H9 (cell line): Measurements from ENCODE around the gene KRTAP5-9. TPM values are rescaled to one million over a fixed set of nuclear protein-coding genes. Genes with fewer than 3 reads are reported as not detected.
A peak's percentile ranks its signal among the peaks of the same experiment; 100 is the strongest.
"Not testable (repeated sequence)": the region's sequence is repeated elsewhere in the genome, so short reads cannot be mapped to it uniquely, and the experiment has no call there.

Source experiments
- DNase-seq: peaks from one replicate; pipeline ENCODE4 v3.0.0-alpha.2; 2017
- H2AFZ ChIP-seq: one replicate; pipeline ENCODE4 v1.6.1; 2013; ENCODE audit warnings: mild to moderate bottlenecking, low read length, control low read depth, moderate library complexity
- H2AK5ac ChIP-seq: 2 replicates; pipeline ENCODE4 v1.6.1; 2013; ENCODE audit warnings: low read length, control low read depth, mixed read lengths; ENCODE audit not compliant: insufficient read length
- H2BK120ac ChIP-seq: one replicate; pipeline ENCODE4 v1.6.1; 2013; ENCODE audit warnings: low read depth, mild to moderate bottlenecking, low read length, control low read depth, inconsistent platforms; ENCODE audit not compliant: poor library complexity, severe bottlenecking
- H2BK12ac ChIP-seq: 2 replicates; pipeline ENCODE4 v1.6.1; 2013; ENCODE audit warnings: low read length, control low read depth, mixed read lengths, low read depth; ENCODE audit not compliant: insufficient read length
- H2BK15ac ChIP-seq: 2 replicates; pipeline ENCODE4 v1.6.1; 2013; ENCODE audit warnings: low read depth, low read length, control low read depth
- H2BK20ac ChIP-seq: one replicate; pipeline ENCODE4 v1.6.1; 2013; ENCODE audit warnings: low read depth, mild to moderate bottlenecking, low read length, control low read depth, inconsistent platforms; ENCODE audit not compliant: poor library complexity, severe bottlenecking
- H2BK5ac ChIP-seq: 2 replicates; pipeline ENCODE4 v1.6.1; 2013; ENCODE audit warnings: low read length, control low read depth, mixed read lengths; ENCODE audit not compliant: insufficient read length
- H3K14ac ChIP-seq: 2 replicates; pipeline ENCODE4 v1.6.1; 2013; ENCODE audit warnings: low read length, control low read depth; ENCODE audit not compliant: insufficient read depth
- H3K18ac ChIP-seq: 2 replicates; pipeline ENCODE4 v1.6.1; 2013; ENCODE audit warnings: low read depth, mild to moderate bottlenecking, mixed read lengths, low read length, control low read depth; ENCODE audit not compliant: insufficient read length
- H3K23ac ChIP-seq: 2 replicates; pipeline ENCODE4 v1.6.1; 2013; ENCODE audit warnings: low read length, control low read depth, mixed read lengths, low read depth; ENCODE audit not compliant: insufficient read length
- H3K23me2 ChIP-seq: 2 replicates; pipeline ENCODE4 v1.6.1; 2013; ENCODE audit warnings: low read depth, mild to moderate bottlenecking, mixed read lengths, low read length, control low read depth; ENCODE audit not compliant: insufficient read length, poor library complexity, severe bottlenecking
- H3K27ac ChIP-seq: 2 replicates; pipeline ENCODE4 v1.5.1; 2013; ENCODE audit warnings: low read length, control low read depth, mixed read lengths, low read depth; ENCODE audit not compliant: insufficient read length
- H3K27me3 ChIP-seq: 2 replicates; pipeline ENCODE4 v1.6.1; 2013; ENCODE audit warnings: low read length, control low read depth, inconsistent platforms; ENCODE audit not compliant: insufficient read depth
- H3K4ac ChIP-seq: 2 replicates; pipeline ENCODE4 v1.6.1; 2013; ENCODE audit warnings: low read depth, mild to moderate bottlenecking, control low read depth, inconsistent platforms, low read length, moderate library complexity
- H3K4me1 ChIP-seq: 2 replicates; pipeline ENCODE4 v1.6.1; 2013; ENCODE audit warnings: low read length, control low read depth, inconsistent platforms; ENCODE audit not compliant: insufficient read depth
- H3K4me2 ChIP-seq: 2 replicates; pipeline ENCODE4 v1.6.1; 2013; ENCODE audit warnings: low read length, control low read depth, mixed read lengths; ENCODE audit not compliant: insufficient read length, insufficient read depth
- H3K56ac ChIP-seq: 2 replicates; pipeline ENCODE4 v1.6.1; 2013; ENCODE audit warnings: low read depth, mild to moderate bottlenecking, mixed read lengths, low read length, control low read depth; ENCODE audit not compliant: insufficient read length
- H3K79me1 ChIP-seq: 2 replicates; pipeline ENCODE4 v1.6.1; 2013; ENCODE audit warnings: low read depth, mild to moderate bottlenecking, moderate library complexity, low read length, control low read depth, inconsistent platforms; ENCODE audit not compliant: insufficient read depth, poor library complexity, severe bottlenecking
- H3K79me2 ChIP-seq: 2 replicates; pipeline ENCODE4 v1.6.1; 2013; ENCODE audit warnings: low read length, control low read depth, inconsistent platforms; ENCODE audit not compliant: insufficient read depth
- H3K9ac ChIP-seq: 2 replicates; pipeline ENCODE4 v1.6.1; 2013; ENCODE audit warnings: low read length, control low read depth, mixed read lengths; ENCODE audit not compliant: insufficient read length; ENCODE audit errors: extremely low read depth
- H3K9me3 ChIP-seq: one replicate; pipeline ENCODE4 v1.6.1; 2013; ENCODE audit warnings: low read depth, low read length, inconsistent platforms; ENCODE audit not compliant: control insufficient read depth
- H3T11ph ChIP-seq: one replicate; pipeline ENCODE4 v1.6.1; 2013; ENCODE audit warnings: mild to moderate bottlenecking, low read length, control low read depth, inconsistent platforms
- H4K20me1 ChIP-seq: one replicate; pipeline ENCODE4 v1.6.1; 2013; ENCODE audit not compliant: control insufficient read depth, insufficient read length, insufficient read depth
- H4K5ac ChIP-seq: 2 replicates; pipeline ENCODE4 v1.6.1; 2013; ENCODE audit warnings: low read depth, mild to moderate bottlenecking, mixed read lengths, low read length, control low read depth; ENCODE audit not compliant: insufficient read length
- H4K8ac ChIP-seq: replicated peaks from 2 replicates; pipeline ENCODE4 v1.6.1; 2013; ENCODE audit warnings: low read length, control low read depth, mixed read lengths, low read depth; ENCODE audit not compliant: insufficient read length
- H4K91ac ChIP-seq: 2 replicates; pipeline ENCODE4 v1.6.1; 2013; ENCODE audit warnings: low read depth, mild to moderate bottlenecking, moderate library complexity, mixed read lengths, low read length, control low read depth; ENCODE audit not compliant: insufficient read length
- H3K27ac Mint-ChIP-seq, 3 experiments: 2 replicates in 2 of 3; 3 replicates in 1 of 3; pipeline ENCODE4 v1.8.0; 2020 to 2021; ENCODE audit warnings: mixed read lengths in 3 of 3, mild to moderate bottlenecking in 1 of 3, moderate library complexity in 1 of 3
- H3K27me3 Mint-ChIP-seq: 2 replicates; pipeline ENCODE4 v1.8.0; 2021; ENCODE audit warnings: low read depth, mild to moderate bottlenecking, moderate library complexity, mixed read lengths
- H3K36me3 Mint-ChIP-seq, 3 experiments: 2 replicates in 2 of 3; 3 replicates in 1 of 3; pipeline ENCODE4 v1.8.0; 2020 to 2021; ENCODE audit warnings: low read depth in 3 of 3, mixed read lengths in 3 of 3; ENCODE audit not compliant: insufficient read depth in 1 of 3
- H3K4me1 Mint-ChIP-seq, 2 experiments: 2 replicates each; pipeline ENCODE4 v1.8.0; 2020; ENCODE audit warnings: mixed read lengths in 2 of 2
- H3K4me3 Mint-ChIP-seq, 2 experiments: 2 replicates in 1 of 2; 3 replicates in 1 of 2; pipeline ENCODE4 v1.8.0; 2020 to 2021; ENCODE audit warnings: mild to moderate bottlenecking in 2 of 2, mixed read lengths in 2 of 2, moderate library complexity in 1 of 2
- H3K9me3 Mint-ChIP-seq, 2 experiments: 2 replicates in 1 of 2; 3 replicates in 1 of 2; pipeline ENCODE4 v1.8.0; 2020; ENCODE audit warnings: mild to moderate bottlenecking in 2 of 2, mixed read lengths in 2 of 2, moderate library complexity in 1 of 2
- WGBS: extraction: QIAGEN DNeasy Blood & Tissue Kit; methylation state at CpG from one replicate; pipeline ENCODE4 v1.1.7; 2013; ENCODE audit warnings: missing lambda C conversion rate, low lambda C conversion rate, mixed read lengths; ENCODE audit not compliant: insufficient read length; ENCODE audit errors: extremely low coverage; 5-methylcytosine and 5-hydroxymethylcytosine counted together
- total RNA-seq: library from RNA; stranded (reverse); gene quantifications from 2 replicates; pipeline ENCODE4 v1.2.1, GENCODE V29; 2021
- TF ChIP-seq, protein P1 (sequence below): fragments of 200-600 bp; sonication (generic); conservative IDR thresholded peaks from 3 replicates; pipeline ENCODE4 v1.8.0; 2021; ENCODE audit warnings: antibody characterized with exemption, mild to moderate bottlenecking

KRTAP5-9 gene
- total RNA-seq, 1 experiment from 2014 or later: not detected

GRCh38 chr11:71566081-71566620 lies 17.9 kb downstream of the KRTAP5-9 start:
- DNase-seq: no peak
- H3K4me3 Mint-ChIP-seq: no peak overlapping the region
- H3K27me3 Mint-ChIP-seq: peaks cover 30% of the 10 kb centered on the region
- Histone ChIP-seq H3K9me3 (no peaks in the 10 kb centered on the region), H4K8ac (no peak overlapping the region), H2BK20ac (no peak overlapping the region), H3K4me2 (no peak overlapping the region), H2AFZ (no peak overlapping the region), H3K4me1 (no peaks in the 10 kb centered on the region; the same call in 1 of the 2 replicates), H3K79me2 (no peaks in the 10 kb centered on the region), H2AK5ac (no peak overlapping the region), H4K20me1 (no peaks in the 10 kb centered on the region), H3K56ac (no peak overlapping the region), H2BK120ac (no peak overlapping the region), H4K5ac (no peak overlapping the region), H3K14ac (no peak overlapping the region), H2BK5ac (no peak overlapping the region), H4K91ac (no peak overlapping the region), H3K18ac (no peak overlapping the region), H3K23ac (no peak overlapping the region), H3K23me2 (no peaks in the 10 kb centered on the region), H2BK15ac (no peak overlapping the region), H3K79me1 (no peaks in the 10 kb centered on the region), H3K9ac (no peak overlapping the region), H3T11ph (no peak overlapping the region), H3K27me3 (no peaks in the 10 kb centered on the region), H3K4ac (no peak overlapping the region), H2BK12ac (no peak overlapping the region), H3K27ac (no peak overlapping the region)
- no peaks in the 10 kb centered on the region for H3K36me3 Mint-ChIP-seq
- peak overlapping the region in 1 of 3 experiments; percentile 53; a peak in 1 of 7 replicates for H3K27ac Mint-ChIP-seq
- peaks cover 0 to 4% of the 10 kb centered on the region in 2 experiments; a peak in 1 of 5 replicates for H3K9me3 Mint-ChIP-seq
- TF ChIP-seq, protein P1, sequence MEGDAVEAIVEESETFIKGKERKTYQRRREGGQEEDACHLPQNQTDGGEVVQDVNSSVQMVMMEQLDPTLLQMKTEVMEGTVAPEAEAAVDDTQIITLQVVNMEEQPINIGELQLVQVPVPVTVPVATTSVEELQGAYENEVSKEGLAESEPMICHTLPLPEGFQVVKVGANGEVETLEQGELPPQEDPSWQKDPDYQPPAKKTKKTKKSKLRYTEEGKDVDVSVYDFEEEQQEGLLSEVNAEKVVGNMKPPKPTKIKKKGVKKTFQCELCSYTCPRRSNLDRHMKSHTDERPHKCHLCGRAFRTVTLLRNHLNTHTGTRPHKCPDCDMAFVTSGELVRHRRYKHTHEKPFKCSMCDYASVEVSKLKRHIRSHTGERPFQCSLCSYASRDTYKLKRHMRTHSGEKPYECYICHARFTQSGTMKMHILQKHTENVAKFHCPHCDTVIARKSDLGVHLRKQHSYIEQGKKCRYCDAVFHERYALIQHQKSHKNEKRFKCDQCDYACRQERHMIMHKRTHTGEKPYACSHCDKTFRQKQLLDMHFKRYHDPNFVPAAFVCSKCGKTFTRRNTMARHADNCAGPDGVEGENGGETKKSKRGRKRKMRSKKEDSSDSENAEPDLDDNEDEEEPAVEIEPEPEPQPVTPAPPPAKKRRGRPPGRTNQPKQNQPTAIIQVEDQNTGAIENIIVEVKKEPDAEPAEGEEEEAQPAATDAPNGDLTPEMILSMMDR: no peak
- WGBS: no CpG with 5 or more reads among the region's 10 CpGs
- H3K4me1 Mint-ChIP-seq: peaks cover 32% of the 10 kb centered on the region in 2 experiments

- H4K5ac ChIP-seq, H3K27ac ChIP-seq, H2AFZ ChIP-seq, H4K8ac ChIP-seq, H3K4me3 Mint-ChIP-seq, H3K9me3 ChIP-seq, DNase-seq, H3K9ac ChIP-seq, H3K4me1 ChIP-seq, H3K4ac ChIP-seq, H3K23ac ChIP-seq, H3K27me3 ChIP-seq, H3K9me3 Mint-ChIP-seq, H2BK120ac ChIP-seq, H4K20me1 ChIP-seq, H3K4me2 ChIP-seq, H2BK15ac ChIP-seq, H2AK5ac ChIP-seq, H3K79me1 ChIP-seq, H3T11ph ChIP-seq, H3K23me2 ChIP-seq, H3K79me2 ChIP-seq, H3K18ac ChIP-seq, H2BK5ac ChIP-seq, H2BK20ac ChIP-seq, H3K14ac ChIP-seq, H2BK12ac ChIP-seq, H3K36me3 Mint-ChIP-seq, H3K56ac ChIP-seq, H4K91ac ChIP-seq: not testable (repeated sequence)
- H3K27ac Mint-ChIP-seq: peak overlapping the region in 1 of 3 experiments; percentile 53; a peak in 1 of 7 replicates
- WGBS: no CpG with 5 or more reads among the region's 21 CpGs
- peaks cover 32% of the 10 kb centered on the region in 2 experiments for H3K4me1 Mint-ChIP-seq
- H3K27me3 Mint-ChIP-seq: peaks cover 29% of the 10 kb centered on the region
Measured at GRCh38 chr11:71566626-71567599, 18.7 kb downstream of the KRTAP5-9 start.
